Activated naive CD4-positive, alpha-beta T cell treated with anti-CD3 and anti-CD28 coated beads, Interleukin-2, amount 50 U/mL, for 24 hours (primary cell): ENCODE data around the gene LRRC49.
"Not testable (repeated sequence)": the region's sequence is repeated elsewhere in the genome, so short reads cannot be mapped to it uniquely, and the experiment has no call there.

ENCODE experiments used
- H3K27ac Mint-ChIP-seq: one replicate; pipeline ENCODE4 v1.8.0; 2021; ENCODE audit warnings: mild to moderate bottlenecking, mixed read lengths
- H3K27me3 Mint-ChIP-seq: one replicate; pipeline ENCODE4 v1.8.0; 2021; ENCODE audit warnings: mixed read lengths
- H3K36me3 Mint-ChIP-seq: one replicate; pipeline ENCODE4 v1.8.0; 2021; ENCODE audit warnings: mixed read lengths
- H3K4me1 Mint-ChIP-seq: one replicate; pipeline ENCODE4 v1.8.0; 2021; ENCODE audit warnings: mixed read lengths
- H3K4me3 Mint-ChIP-seq: one replicate; pipeline ENCODE4 v1.8.0; 2021; ENCODE audit warnings: mild to moderate bottlenecking, mixed read lengths
- H3K9me3 Mint-ChIP-seq: one replicate; pipeline ENCODE4 v1.8.0; 2021; ENCODE audit warnings: mixed read lengths

Gene LRRC49

DNA sequence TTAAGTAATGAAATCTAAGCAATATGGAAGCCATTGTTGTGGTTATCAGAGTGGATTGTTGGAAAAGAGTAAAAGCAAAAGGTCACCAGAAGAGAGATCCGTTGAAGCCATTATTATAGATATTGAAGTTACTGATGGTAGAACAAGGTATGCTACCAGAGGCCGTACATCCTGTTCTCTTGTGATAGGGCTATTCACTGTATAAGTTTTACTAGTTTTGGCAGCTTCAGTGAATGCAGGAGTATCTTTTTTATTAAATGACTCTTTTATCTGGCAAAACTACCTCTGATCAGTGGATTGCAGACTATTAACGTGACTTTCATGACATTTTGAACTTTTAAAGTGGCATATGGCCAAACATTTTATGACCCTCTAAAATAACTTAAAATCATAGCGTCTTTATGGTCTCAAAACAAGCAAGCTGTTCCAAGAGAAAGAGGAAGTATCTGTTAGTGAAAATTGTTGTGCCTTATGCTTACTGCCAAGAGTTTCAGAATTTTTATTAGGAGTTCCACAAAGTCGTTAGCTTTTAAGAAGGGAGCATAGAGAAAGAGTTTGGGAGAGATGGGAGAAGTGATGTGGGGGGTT, 102.9 kb downstream of the LRRC49 start:
- Mint-ChIP-seq H3K27ac (no peak overlapping the region), H3K9me3 (peaks cover 19% of the 10 kb centered on the region), H3K36me3 (no peaks in the 10 kb centered on the region), H3K4me3 (no peak overlapping the region), H3K4me1 (no peaks in the 10 kb centered on the region), H3K27me3 (peaks cover 26% of the 10 kb centered on the region)

DNA sequence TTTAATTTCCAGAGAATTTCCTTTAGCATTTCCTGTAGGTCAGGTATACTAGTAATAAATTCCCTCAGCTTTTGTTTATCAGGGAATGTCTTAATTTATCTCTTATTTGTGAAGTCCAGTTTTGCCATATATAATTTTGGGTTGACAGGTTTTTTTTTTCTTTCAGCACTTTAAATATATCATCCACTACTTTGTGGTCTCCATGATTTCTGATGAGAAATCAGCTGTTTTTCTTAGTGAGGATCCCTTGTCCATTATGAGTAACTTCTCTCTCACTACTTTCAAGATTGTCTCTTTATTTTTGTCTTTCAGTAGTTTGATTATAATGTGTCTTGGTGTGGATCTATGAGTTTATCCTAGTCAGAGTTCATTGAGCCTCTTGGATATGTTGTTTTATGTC, 105.7 kb downstream of the LRRC49 start:
- Mint-ChIP-seq H3K27ac (no peak overlapping the region), H3K9me3 (peaks cover 14% of the 10 kb centered on the region), H3K4me1 (no peaks in the 10 kb centered on the region), H3K36me3 (no peaks in the 10 kb centered on the region), H3K4me3 (no peak overlapping the region), H3K27me3 (peaks cover 24% of the 10 kb centered on the region)

DNA sequence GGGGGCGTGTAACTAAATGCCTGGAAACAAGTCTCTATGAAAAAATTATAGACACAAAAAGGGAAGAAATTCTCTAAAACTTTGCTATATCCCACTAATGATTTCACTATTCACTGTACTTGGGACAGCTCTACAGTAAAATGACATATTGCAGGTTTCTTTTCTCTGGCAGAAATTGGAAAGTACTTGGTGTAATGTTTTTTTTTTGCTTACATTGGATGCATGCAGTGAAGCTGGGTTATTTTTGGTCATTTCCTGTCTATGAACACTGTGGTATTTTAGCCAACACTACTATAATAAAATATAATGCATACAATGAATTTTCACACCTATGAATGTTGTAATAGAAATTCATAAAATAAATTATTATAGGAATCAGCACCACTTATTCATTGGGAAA, 109.7 kb downstream of the LRRC49 start:
- Mint-ChIP-seq H3K9me3 (peaks cover 14% of the 10 kb centered on the region), H3K4me1 (no peaks in the 10 kb centered on the region), H3K36me3 (no peaks in the 10 kb centered on the region), H3K4me3 (no peak overlapping the region), H3K27ac (no peak overlapping the region), H3K27me3 (peaks cover 34% of the 10 kb centered on the region)

DNA sequence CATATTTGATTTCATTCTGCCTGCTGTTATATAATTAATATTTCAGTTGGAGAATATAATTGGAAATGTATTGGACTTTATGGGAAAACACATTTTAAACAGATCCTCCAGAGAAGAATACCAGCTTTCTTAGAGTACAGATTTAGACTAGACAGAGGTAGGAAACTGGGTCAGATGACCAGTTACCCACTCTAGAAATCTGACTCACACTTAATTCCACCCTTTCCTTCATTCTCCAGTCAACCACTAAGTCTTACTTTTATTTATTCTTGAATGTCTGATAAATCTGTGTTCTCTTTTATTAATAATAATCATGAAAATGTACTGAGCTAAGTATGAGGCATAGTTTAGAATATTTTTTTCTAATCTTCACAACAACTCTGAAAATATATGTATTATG, 110.7 kb downstream of the LRRC49 start:
- H3K9me3 Mint-ChIP-seq, result peaks cover 9% of the 10 kb centered on the region
- no peak overlapping the region for H3K4me3 Mint-ChIP-seq
- H3K27me3 Mint-ChIP-seq, result peaks cover 31% of the 10 kb centered on the region
- H3K36me3 Mint-ChIP-seq, result no peaks in the 10 kb centered on the region
- no peak overlapping the region for H3K27ac Mint-ChIP-seq
- H3K4me1 Mint-ChIP-seq, result no peaks in the 10 kb centered on the region

DNA sequence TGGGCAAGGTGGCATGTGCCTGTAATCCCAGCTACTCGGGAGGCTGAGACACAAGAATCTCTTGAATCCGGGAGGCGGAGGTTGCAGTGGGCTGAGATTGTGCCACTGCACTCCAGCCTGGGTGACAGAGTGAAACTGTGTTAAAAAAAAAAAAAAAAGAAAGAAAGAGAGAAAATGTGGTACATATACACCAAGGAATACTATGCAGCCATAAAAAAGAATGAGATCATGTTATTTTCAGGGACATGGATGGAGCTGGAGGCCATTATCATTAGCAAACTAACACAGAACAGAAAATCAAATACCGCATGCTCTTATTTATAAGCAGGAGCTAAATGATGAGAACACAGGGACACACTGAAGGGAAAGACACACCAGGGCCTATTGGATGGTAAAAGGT, 111.9 kb downstream of the LRRC49 start:
- H3K4me1 Mint-ChIP-seq, H3K36me3 Mint-ChIP-seq, H3K27ac Mint-ChIP-seq, H3K9me3 Mint-ChIP-seq, H3K4me3 Mint-ChIP-seq: not testable (repeated sequence)
- peaks cover 29% of the 10 kb centered on the region for H3K27me3 Mint-ChIP-seq

DNA sequence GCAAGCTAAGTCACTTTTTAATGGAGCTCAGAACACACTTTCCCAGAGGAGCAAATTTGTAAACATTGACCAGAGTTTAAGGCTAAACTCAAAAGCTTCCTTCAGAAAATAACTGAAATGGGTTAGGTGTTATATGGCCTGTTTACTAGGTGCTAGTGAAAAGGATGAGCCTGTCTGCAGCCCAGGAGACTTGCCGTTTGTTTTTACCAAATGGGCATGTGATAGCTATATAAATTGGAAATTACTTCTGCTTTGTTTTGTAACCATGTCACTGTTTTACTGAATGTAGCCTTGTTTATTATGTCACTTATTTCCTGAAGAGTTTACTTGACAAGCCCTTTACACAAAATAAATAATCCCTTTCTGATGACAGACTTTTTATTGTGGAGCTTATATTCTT, 113.3 kb downstream of the LRRC49 start:
- no peak overlapping the region for H3K4me3 Mint-ChIP-seq
- H3K36me3 Mint-ChIP-seq, result no peaks in the 10 kb centered on the region
- no peaks in the 10 kb centered on the region for H3K4me1 Mint-ChIP-seq
- no peaks in the 10 kb centered on the region for H3K9me3 Mint-ChIP-seq
- H3K27me3 Mint-ChIP-seq, result peaks cover 27% of the 10 kb centered on the region
- H3K27ac Mint-ChIP-seq, result no peak overlapping the region

DNA sequence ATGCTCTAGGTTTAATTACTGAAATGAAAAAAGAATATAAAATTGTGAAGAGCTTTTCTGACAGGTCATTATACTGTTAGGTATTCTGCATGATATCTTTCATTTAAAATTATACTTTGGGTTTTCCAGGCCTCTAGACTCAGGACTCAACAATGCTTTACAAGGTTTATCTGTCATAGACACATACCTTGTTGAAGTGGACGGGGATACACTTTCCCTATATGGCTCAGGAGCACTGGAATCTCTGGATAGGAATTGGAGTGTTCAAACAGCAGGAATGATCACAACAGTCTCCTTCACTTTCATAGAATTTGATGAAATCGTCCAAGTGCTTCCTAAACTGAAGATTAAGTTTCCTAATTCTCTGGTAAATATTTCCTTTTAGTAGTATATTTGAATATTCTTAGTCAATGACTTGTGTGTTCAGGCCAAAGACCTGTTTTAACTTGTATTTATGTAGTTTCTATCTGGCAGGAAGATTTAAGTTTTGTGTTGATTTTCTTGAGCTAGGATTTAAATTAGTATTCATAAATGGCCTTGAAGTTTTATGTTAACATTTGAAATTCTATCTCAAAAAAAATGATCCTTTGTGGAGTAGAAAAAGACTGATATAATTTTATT, 115.7 kb downstream of the LRRC49 start:
- Mint-ChIP-seq H3K27me3 (peaks cover 29% of the 10 kb centered on the region), H3K36me3 (no peaks in the 10 kb centered on the region)

DNA sequence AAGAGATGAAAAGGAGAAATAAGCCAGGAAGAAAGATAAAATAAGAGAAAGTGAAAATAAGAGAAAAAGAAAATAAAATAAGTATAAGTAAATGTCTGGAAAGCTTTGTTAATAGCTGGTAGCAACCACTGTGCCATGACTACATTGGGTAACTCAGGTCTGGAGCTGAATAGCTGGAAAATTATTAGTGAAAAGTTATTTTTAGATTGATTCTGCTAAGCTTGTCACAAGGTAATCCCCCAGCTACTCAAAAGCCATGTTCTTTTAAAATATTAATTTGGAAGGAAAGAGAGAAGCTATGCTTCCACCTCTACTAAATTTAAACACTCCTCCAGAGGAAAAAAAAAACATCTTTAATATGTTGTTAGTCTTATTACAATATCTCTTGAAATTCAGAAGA, 117.8 kb downstream of the LRRC49 start:
- H3K27ac Mint-ChIP-seq, result no peak overlapping the region
- H3K9me3 Mint-ChIP-seq, result no peaks in the 10 kb centered on the region
- peaks cover 25% of the 10 kb centered on the region for H3K27me3 Mint-ChIP-seq
- no peak overlapping the region for H3K4me3 Mint-ChIP-seq
- H3K36me3 Mint-ChIP-seq, result no peaks in the 10 kb centered on the region
- no peaks in the 10 kb centered on the region for H3K4me1 Mint-ChIP-seq

More for the DNA sequence above, 115.7 kb downstream of the LRRC49 start:
- no peaks in the 10 kb centered on the region for H3K9me3 Mint-ChIP-seq
- no peak overlapping the region for H3K27ac Mint-ChIP-seq
- H3K4me3 Mint-ChIP-seq, result no peak overlapping the region
- no peaks in the 10 kb centered on the region for H3K4me1 Mint-ChIP-seq

DNA sequence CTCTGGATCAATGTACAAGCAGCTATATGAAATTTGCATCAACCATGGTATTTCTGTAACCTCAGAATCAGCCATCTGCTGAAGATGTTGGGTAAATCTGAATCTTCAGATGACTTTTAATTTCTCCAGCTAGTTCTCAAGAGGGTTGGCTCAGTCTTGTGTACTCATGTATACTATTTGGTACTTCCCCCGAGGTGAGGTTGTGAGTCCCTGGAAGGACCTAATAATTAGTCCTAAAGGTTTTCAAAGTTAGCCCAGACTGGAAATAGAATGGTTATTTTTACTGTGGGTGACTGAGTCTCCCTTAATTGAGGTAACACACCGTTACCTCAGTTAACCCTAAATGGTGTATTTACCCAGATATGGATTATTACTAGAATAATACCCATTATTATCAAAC, 118.4 kb downstream of the LRRC49 start:
- Mint-ChIP-seq H3K36me3 (no peaks in the 10 kb centered on the region), H3K4me1 (no peaks in the 10 kb centered on the region), H3K27ac (no peak overlapping the region), H3K27me3 (peaks cover 24% of the 10 kb centered on the region), H3K9me3 (no peaks in the 10 kb centered on the region), H3K4me3 (no peak overlapping the region)

DNA sequence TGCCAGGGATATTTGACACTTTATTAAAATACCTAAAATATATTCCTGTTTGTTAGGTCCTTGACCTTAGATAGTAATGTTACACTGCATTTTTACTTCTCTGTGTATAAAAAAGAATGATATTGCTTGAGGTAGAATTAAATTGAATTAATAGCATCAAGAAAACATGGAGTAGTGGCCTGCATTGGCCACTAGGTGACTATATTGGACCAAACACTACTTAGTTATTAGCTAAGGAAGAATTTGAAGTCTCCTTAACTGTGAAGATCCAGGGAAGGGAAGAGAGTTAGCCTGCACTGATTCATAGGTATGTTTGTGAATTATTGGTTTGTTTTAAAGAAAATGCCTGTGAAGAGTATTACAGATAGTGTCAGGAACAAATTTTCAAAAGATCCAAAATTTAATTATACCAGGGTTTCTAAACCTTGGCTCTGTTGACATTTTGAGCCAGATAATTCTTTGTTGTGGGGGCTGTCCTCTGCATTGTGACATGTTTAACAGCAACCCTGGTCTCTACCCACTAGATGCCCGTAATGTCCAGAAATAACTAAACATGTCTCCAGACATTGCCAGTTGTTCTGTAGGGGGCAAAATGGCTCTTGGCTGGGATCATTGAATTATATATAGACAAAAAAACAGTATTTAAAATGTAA, 119.0 kb downstream of the LRRC49 start:
- Mint-ChIP-seq H3K9me3 (no peaks in the 10 kb centered on the region), H3K36me3 (no peaks in the 10 kb centered on the region), H3K4me1 (no peaks in the 10 kb centered on the region), H3K4me3 (no peak overlapping the region), H3K27me3 (peaks cover 21% of the 10 kb centered on the region), H3K27ac (no peak overlapping the region)

DNA sequence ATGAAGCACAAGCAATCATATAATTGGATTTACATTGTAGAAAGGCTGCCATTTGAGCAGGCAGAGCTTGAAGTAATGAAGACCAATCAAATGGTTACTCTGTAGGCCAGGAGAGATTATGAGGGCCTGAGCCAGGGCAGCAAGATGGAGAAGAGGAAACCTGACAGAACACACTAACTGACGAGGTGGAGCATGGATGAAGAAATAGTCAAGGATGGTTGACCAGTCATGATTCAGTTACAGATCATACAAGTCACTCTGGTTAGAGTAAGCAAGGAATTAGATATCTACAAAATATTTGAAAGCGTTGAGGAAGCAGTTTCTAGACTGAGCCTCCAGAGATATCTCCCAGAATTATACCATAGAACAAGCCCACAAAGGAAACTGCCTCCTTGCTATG, 120.8 kb downstream of the LRRC49 start:
- Mint-ChIP-seq H3K27ac (no peak overlapping the region), H3K4me3 (no peak overlapping the region), H3K36me3 (no peaks in the 10 kb centered on the region), H3K4me1 (no peaks in the 10 kb centered on the region), H3K27me3 (peaks cover 15% of the 10 kb centered on the region), H3K9me3 (no peaks in the 10 kb centered on the region)

DNA sequence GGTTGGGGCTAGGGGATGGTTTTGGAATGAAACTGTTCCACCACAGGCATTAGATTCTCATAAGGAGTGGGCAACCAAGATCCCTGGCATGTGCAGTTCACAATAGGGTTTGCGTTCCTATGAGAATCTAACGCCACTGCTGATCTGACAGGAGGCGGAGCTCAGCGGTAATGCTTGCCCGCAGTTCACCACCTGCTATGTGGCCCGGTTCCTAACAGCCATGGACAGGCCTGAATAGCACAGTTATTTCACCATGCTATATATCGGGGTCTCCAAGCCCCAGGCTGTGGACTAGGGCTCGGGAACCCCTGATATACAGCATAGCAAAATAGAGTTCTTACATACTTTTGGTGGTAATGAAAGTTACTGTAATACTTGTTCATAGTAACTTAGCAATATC, 122.7 kb downstream of the LRRC49 start:
- Mint-ChIP-seq H3K27ac (no peak overlapping the region), H3K36me3 (no peaks in the 10 kb centered on the region), H3K27me3 (peaks cover 12% of the 10 kb centered on the region), H3K4me3 (no peak overlapping the region), H3K4me1 (no peaks in the 10 kb centered on the region), H3K9me3 (peaks cover 7% of the 10 kb centered on the region)

DNA sequence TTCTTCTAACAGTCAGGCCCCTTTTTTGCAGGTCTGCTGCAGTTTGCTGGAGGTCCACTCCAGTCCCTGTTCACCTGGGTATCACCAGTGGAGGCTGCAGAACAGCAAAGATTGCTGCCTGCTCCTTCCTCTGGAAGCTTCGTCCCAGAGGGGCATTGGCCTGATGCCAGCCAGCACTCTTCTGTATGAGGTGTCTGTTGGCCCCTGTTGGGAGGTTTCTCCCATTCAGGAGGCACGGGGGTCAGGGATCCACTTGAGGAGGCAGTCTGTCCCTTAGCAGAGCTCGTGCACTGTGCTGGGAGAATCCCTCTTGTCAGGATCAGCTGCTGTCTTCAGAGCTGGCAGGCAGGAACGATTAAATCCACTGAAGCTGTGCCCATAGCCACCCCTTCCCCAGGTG, 138.6 kb downstream of the LRRC49 start:
- not testable (repeated sequence) for H3K4me3 Mint-ChIP-seq

DNA sequence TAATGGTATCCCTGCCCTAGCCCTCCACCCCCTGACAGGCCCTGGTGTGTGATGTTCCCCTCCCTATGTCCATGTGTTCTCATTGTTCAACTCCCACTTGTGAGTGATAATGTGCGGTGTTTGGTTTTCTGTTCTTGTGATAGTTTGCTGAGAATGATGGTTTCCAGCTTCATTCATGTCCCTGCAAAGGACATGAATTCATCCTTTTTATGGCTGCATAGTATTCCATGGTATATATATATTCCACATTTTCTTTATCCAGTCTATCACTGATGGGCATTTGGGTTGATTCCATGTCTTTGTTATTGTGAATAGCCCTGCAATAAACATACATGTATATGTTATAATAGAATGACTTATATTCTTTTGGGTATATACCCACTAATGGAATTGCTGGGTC, 142.9 kb downstream of the LRRC49 start:
- peaks cover 17% of the 10 kb centered on the region for H3K27me3 Mint-ChIP-seq
- not testable (repeated sequence) for H3K4me1 Mint-ChIP-seq, H3K4me3 Mint-ChIP-seq, H3K36me3 Mint-ChIP-seq, H3K27ac Mint-ChIP-seq, H3K9me3 Mint-ChIP-seq

More for the DNA sequence above, 138.6 kb downstream of the LRRC49 start:
- not testable (repeated sequence) for H3K27ac Mint-ChIP-seq, H3K9me3 Mint-ChIP-seq, H3K36me3 Mint-ChIP-seq, H3K4me1 Mint-ChIP-seq
- peaks cover 20% of the 10 kb centered on the region for H3K27me3 Mint-ChIP-seq

DNA sequence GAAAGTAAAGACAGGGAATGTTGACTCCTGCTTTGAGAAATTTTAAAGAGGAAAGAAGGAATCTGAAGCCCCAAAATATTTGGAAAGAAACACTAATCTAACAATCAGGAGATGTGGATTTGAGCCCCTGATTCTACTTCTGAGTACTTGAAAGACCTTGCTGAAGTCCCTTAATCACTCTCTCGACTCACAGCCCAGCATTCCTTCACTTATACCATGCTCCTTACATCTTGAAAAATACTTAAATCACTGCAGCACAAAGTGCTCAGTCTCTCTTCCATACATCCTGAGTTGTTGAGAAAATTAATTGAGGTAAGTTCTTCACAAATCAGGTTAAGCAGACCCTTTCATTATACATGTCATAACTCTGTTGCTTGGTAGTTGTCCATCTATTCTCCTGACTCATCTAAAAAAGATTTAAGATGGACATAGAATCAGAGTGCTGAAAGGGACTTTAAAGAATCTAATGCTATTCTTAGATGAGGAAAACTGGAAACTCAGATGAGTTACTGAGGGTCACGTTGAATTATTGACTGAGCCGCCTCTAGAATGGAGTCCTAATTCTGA, 149.8 kb downstream of the LRRC49 start:
- Mint-ChIP-seq H3K9me3 (no peaks in the 10 kb centered on the region), H3K27ac (no peak overlapping the region), H3K27me3 (peaks cover 8% of the 10 kb centered on the region), H3K4me3 (no peak overlapping the region), H3K36me3 (no peaks in the 10 kb centered on the region), H3K4me1 (no peaks in the 10 kb centered on the region)

DNA sequence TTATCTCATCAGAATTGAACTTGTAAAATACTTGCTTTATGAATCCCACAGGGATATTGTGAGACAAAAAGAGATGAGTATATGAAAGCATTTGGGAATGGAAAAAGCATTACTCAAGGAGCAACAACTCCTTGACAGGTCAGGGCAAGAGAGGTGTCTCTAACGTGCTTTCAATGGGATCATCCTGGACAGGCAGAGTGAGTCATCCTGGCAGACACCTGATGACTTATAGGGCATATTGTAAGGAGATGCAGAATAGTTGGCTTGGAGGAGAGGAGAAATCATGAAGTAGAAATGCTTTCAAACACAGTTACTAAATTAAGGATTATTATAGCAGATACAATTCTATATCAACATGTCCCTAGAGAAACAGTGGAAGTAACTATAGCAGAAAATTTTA, 150.7 kb downstream of the LRRC49 start:
- Mint-ChIP-seq H3K4me1 (no peaks in the 10 kb centered on the region), H3K9me3 (no peaks in the 10 kb centered on the region), H3K27ac (no peak overlapping the region), H3K36me3 (no peaks in the 10 kb centered on the region), H3K4me3 (no peak overlapping the region), H3K27me3 (peaks cover 6% of the 10 kb centered on the region)
